Hepatocyte (in vitro differentiated cells): ENCODE results near the gene GREM2. TPM values are rescaled to one million over a fixed set of nuclear protein-coding genes. Genes with fewer than 3 reads are reported as not detected.

Source experiments
- DNase-seq: peaks from one replicate; pipeline ENCODE4 v3.0.0-alpha.2; 2016; ENCODE audit warnings: low spot score
- H2AFZ ChIP-seq: fragments of 200-600 bp; sonication (generic); 2 replicates; pipeline ENCODE4 v1.6.0; 2016; ENCODE audit warnings: antibody characterized with exemption, mild to moderate bottlenecking
- H3K27ac ChIP-seq: fragments of 200-600 bp; sonication (generic); 2 replicates; pipeline ENCODE4 v1.5.1; 2016; ENCODE audit warnings: mild to moderate bottlenecking
- H3K27me3 ChIP-seq: fragments of 200-600 bp; sonication (generic); 2 replicates; pipeline ENCODE4 v1.6.1; 2016
- H3K36me3 ChIP-seq: fragments of 200-600 bp; sonication (generic); replicated peaks from 2 replicates; pipeline ENCODE4 v1.5.1; 2016; ENCODE audit warnings: low read depth; ENCODE audit not compliant: insufficient read depth
- H3K4me1 ChIP-seq: fragments of 200-600 bp; sonication (generic); 2 replicates; pipeline ENCODE4 v1.5.1; 2016; ENCODE audit warnings: mild to moderate bottlenecking, moderate library complexity; ENCODE audit not compliant: insufficient read depth
- H3K4me2 ChIP-seq: fragments of 200-600 bp; sonication (generic); 2 replicates; pipeline ENCODE4 v1.6.0; 2016
- H3K4me3 ChIP-seq: fragments of 200-600 bp; sonication (generic); 2 replicates; pipeline ENCODE4 v1.5.1; 2016; ENCODE audit warnings: mild to moderate bottlenecking
- H3K79me2 ChIP-seq: fragments of 200-600 bp; sonication (generic); 2 replicates; pipeline ENCODE4 v1.6.0; 2017; ENCODE audit warnings: mild to moderate bottlenecking
- H3K9me2 ChIP-seq: fragments of 200-600 bp; sonication (generic); replicated peaks from 2 replicates; pipeline ENCODE4 v1.6.0; 2017; ENCODE audit warnings: mild to moderate bottlenecking; ENCODE audit not compliant: insufficient read depth
- H3K9me3 ChIP-seq: fragments of 200-600 bp; sonication (generic); 2 replicates; pipeline ENCODE4 v1.5.1; 2016; ENCODE audit warnings: low read depth, mild to moderate bottlenecking
- H4K20me1 ChIP-seq: fragments of 200-600 bp; sonication (generic); 2 replicates; pipeline ENCODE4 v1.6.0; 2016; ENCODE audit warnings: mild to moderate bottlenecking; ENCODE audit not compliant: insufficient read depth, poor library complexity, severe bottlenecking
- EZH2 ChIP-seq: fragments of 200-600 bp; sonication (generic); IDR thresholded peaks from 2 replicates; pipeline ENCODE4 v1.6.1; 2016; ENCODE audit warnings: antibody characterized with exemption, mild to moderate bottlenecking, borderline replicate concordance
- EZH2phosphoT487 ChIP-seq: fragments of 200-600 bp; sonication (generic); IDR thresholded peaks from one replicate; pipeline ENCODE4 v1.6.1; 2018; ENCODE audit warnings: antibody characterized with exemption, mild to moderate bottlenecking, low read depth, moderate library complexity; ENCODE audit not compliant: unreplicated experiment, severe bottlenecking
- WGBS: methylation state at CpG from one replicate; pipeline ENCODE4 v1.1.6; 2016; ENCODE audit warnings: low lambda C conversion rate; ENCODE audit errors: missing lambda C conversion rate; 5-methylcytosine and 5-hydroxymethylcytosine counted together
- polyA plus RNA-seq: library from polyadenylated mRNA; unstranded; fragments of >200 nt; fragmentation: Nextera tagmentation; extraction: Ambion mirVana; gene quantifications from 2 replicates; pipeline ENCODE4 v1.2.1, GENCODE V29; 2016
- total RNA-seq: library from RNA; depleted of rRNA; stranded (reverse); fragments of >200 nt; gene quantifications from 2 replicates; pipeline ENCODE4 v1.2.3, GENCODE V29; 2014
- TF ChIP-seq, protein P1 (sequence below): fragments of 200-600 bp; sonication (generic); IDR thresholded peaks from 2 replicates; pipeline ENCODE4 v1.5.1; 2016; ENCODE audit warnings: antibody characterized with exemption, mild to moderate bottlenecking; ENCODE audit not compliant: poor library complexity

The GREM2 gene
- total and polyA plus RNA-seq, 2 experiments from 2014 or later: 3.3 to 5.6 TPM

DNA sequence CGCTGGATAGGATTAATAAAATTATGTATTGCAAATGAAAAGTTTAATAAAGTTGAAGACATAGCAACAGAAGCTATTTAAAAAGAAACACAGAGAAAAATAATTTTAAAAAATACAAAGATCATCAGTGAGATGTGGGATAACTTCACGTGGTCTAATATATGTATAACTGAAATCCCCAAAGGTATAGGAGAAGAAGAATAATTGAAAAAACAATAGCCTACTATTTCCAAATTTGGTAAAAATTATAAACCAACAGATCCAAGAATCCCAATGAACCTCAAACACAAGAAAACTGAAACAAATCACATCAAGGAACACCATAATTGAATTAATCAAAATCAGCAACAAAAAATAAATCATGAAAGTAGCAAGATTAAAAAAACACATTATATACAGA, 44.9 kb downstream of the GREM2 start:
- Histone ChIP-seq H3K79me2 (no peaks in the 10 kb centered on the region), H3K27ac (no peak overlapping the region), H3K9me2 (no peaks in the 10 kb centered on the region), H3K4me2 (no peak overlapping the region), H3K36me3 (no peaks in the 10 kb centered on the region), H3K4me3 (no peak overlapping the region), H3K27me3 (no peaks in the 10 kb centered on the region), H4K20me1 (no peaks in the 10 kb centered on the region), H3K4me1 (no peaks in the 10 kb centered on the region), H2AFZ (no peak overlapping the region), H3K9me3 (no peaks in the 10 kb centered on the region)
- TF ChIP-seq, protein P1, sequence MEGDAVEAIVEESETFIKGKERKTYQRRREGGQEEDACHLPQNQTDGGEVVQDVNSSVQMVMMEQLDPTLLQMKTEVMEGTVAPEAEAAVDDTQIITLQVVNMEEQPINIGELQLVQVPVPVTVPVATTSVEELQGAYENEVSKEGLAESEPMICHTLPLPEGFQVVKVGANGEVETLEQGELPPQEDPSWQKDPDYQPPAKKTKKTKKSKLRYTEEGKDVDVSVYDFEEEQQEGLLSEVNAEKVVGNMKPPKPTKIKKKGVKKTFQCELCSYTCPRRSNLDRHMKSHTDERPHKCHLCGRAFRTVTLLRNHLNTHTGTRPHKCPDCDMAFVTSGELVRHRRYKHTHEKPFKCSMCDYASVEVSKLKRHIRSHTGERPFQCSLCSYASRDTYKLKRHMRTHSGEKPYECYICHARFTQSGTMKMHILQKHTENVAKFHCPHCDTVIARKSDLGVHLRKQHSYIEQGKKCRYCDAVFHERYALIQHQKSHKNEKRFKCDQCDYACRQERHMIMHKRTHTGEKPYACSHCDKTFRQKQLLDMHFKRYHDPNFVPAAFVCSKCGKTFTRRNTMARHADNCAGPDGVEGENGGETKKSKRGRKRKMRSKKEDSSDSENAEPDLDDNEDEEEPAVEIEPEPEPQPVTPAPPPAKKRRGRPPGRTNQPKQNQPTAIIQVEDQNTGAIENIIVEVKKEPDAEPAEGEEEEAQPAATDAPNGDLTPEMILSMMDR: no peak
- no peak for TF ChIP-seq EZH2
- TF ChIP-seq EZH2phosphoT487: no peak
- DNase-seq: no peak
- 66% methylated on average over 2 of the region's 2 CpGs for WGBS

- no peaks in the 10 kb centered on the region for H3K27me3 ChIP-seq
- no peaks in the 10 kb centered on the region for H3K36me3 ChIP-seq
- no peaks in the 10 kb centered on the region for H3K79me2 ChIP-seq
- no peaks in the 10 kb centered on the region for H3K9me2 ChIP-seq
- 98% methylated on average over 3 of the region's 3 CpGs for WGBS
- no peaks in the 10 kb centered on the region for H4K20me1 ChIP-seq
- DNase-seq: no peak
- TF ChIP-seq, protein P1: no peak
- no peak for TF ChIP-seq EZH2phosphoT487
- no peak for TF ChIP-seq EZH2
- H3K4me3 ChIP-seq: no peak overlapping the region
- no peaks in the 10 kb centered on the region for H3K4me1 ChIP-seq
- H3K4me2 ChIP-seq: no peak overlapping the region
- H3K9me3 ChIP-seq: no peaks in the 10 kb centered on the region
- H2AFZ ChIP-seq: no peak overlapping the region
- no peak overlapping the region for H3K27ac ChIP-seq
Measured at GRCh38 chr1:240562779-240563178, 49.2 kb downstream of the GREM2 start.

- Histone ChIP-seq H3K4me3 (no peak overlapping the region), H3K36me3 (no peaks in the 10 kb centered on the region), H4K20me1 (no peaks in the 10 kb centered on the region), H3K4me1 (no peaks in the 10 kb centered on the region), H3K9me3 (no peaks in the 10 kb centered on the region), H3K9me2 (no peaks in the 10 kb centered on the region), H3K79me2 (no peaks in the 10 kb centered on the region), H2AFZ (no peak overlapping the region), H3K27ac (no peak overlapping the region), H3K27me3 (no peaks in the 10 kb centered on the region), H3K4me2 (no peak overlapping the region)
- no peak for DNase-seq
- TF ChIP-seq, protein P1: no peak
- no peak for TF ChIP-seq EZH2phosphoT487
- TF ChIP-seq EZH2: no peak
- 83% methylated on average over 7 of the region's 7 CpGs for WGBS
Measured at GRCh38 chr1:240562111-240562590, 49.8 kb downstream of the GREM2 start.

DNA sequence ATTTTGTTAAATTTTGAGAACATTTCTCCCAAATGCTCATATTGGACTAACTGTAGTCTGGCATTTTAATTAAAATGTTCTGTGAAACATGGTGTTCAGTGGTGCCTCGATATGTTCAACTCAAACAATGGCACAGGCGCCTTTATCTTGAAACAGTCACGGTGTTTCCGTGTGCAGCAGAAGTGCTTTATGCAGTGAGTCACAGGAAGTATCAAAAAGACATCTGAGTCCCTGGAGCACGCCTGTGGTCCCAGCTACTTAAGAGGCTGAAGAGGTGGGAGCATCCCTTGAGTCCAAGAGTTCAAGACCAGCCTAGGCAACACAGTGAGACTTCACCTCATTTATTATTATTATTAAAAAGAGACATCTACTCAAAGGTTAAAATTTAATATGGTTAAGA, 52.2 kb downstream of the GREM2 start:
- Histone ChIP-seq H3K4me3 (no peak overlapping the region), H3K79me2 (no peaks in the 10 kb centered on the region), H3K36me3 (no peaks in the 10 kb centered on the region), H3K4me1 (no peaks in the 10 kb centered on the region), H3K27ac (no peak overlapping the region), H3K27me3 (no peaks in the 10 kb centered on the region), H4K20me1 (no peaks in the 10 kb centered on the region), H3K4me2 (no peak overlapping the region), H2AFZ (no peak overlapping the region), H3K9me3 (no peaks in the 10 kb centered on the region), H3K9me2 (no peaks in the 10 kb centered on the region)
- TF ChIP-seq EZH2 (no peak), EZH2phosphoT487 (no peak)
- TF ChIP-seq, protein P1: no peak
- DNase-seq: no peak
- WGBS: 85% methylated on average over 5 of the region's 5 CpGs
